ENCODE measurements around the gene SLC25A43. TPM values are rescaled to one million over a fixed set of nuclear protein-coding genes. Genes with fewer than 3 reads are reported as not detected.

The SLC25A43 gene
- total and polyA plus RNA-seq, 4 donors, result 3.6 to 18.7 (median 13.6) TPM

DNA sequence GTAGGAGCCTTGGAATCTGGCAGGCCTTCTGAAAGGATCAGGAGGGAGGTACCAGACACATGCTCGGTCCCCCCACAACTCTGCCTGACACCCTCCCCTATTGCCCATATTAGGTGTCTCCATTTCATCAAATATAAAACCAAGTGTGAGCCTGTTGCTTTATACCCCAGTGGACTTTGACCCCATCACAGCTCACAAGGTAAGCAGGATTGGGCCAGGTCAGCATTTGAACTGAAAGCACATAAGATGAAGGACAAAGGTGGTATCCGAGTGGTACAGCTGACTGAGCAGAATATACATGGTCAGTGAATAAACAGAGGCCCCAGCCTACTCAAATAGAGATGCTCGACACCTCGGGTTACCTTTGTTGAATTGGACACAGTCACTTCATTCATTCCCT is 20.0 kb downstream of the SLC25A43 start:
- no peaks in the 10 kb centered on the region for H3K9me3 ChIP-seq (ENCODE audit: control insufficient read depth in 4 of 4, insufficient read depth in 3 of 4, low read length in 3 of 4)
- DNase-seq (no peak), ATAC-seq (ENCODE audit: insufficient read depth, low FRiP score) (no peak)
- WGBS, 2 donors, result 87 to 100% methylated on average over 4 of the region's 4 CpGs
- no peak overlapping the region for H3K27ac ChIP-seq (ENCODE audit: low read depth in 1 of 2, low read length in 1 of 2)
- no peaks in the 10 kb centered on the region for H3K4me1 ChIP-seq (ENCODE audit: control insufficient read depth in 5 of 5, insufficient read depth in 5 of 5, low read length in 5 of 5)
- H3K4me3 ChIP-seq, result no peak overlapping the region
- peaks cover 0 to 7% (median 0%) of the 10 kb centered on the region in 4 donors for H3K36me3 ChIP-seq (ENCODE audit: control insufficient read depth in 4 of 4, insufficient read depth in 4 of 4, low read length in 4 of 4)
- H3K9ac ChIP-seq (ENCODE audit: insufficient read depth in 1 of 2, low read length in 2 of 2), result no peak overlapping the region
- TF ChIP-seq, protein P1, sequence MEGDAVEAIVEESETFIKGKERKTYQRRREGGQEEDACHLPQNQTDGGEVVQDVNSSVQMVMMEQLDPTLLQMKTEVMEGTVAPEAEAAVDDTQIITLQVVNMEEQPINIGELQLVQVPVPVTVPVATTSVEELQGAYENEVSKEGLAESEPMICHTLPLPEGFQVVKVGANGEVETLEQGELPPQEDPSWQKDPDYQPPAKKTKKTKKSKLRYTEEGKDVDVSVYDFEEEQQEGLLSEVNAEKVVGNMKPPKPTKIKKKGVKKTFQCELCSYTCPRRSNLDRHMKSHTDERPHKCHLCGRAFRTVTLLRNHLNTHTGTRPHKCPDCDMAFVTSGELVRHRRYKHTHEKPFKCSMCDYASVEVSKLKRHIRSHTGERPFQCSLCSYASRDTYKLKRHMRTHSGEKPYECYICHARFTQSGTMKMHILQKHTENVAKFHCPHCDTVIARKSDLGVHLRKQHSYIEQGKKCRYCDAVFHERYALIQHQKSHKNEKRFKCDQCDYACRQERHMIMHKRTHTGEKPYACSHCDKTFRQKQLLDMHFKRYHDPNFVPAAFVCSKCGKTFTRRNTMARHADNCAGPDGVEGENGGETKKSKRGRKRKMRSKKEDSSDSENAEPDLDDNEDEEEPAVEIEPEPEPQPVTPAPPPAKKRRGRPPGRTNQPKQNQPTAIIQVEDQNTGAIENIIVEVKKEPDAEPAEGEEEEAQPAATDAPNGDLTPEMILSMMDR (IDR thresholded peaks at IDR 0.05; ENCODE audit: control extremely low read depth, extremely low read depth), result no peak
- peaks cover 0 to 5% (median 0%) of the 10 kb centered on the region in 3 donors for H3K27me3 ChIP-seq (ENCODE audit: control insufficient read depth in 3 of 3, insufficient read depth in 3 of 3, low read length in 2 of 3)

DNA sequence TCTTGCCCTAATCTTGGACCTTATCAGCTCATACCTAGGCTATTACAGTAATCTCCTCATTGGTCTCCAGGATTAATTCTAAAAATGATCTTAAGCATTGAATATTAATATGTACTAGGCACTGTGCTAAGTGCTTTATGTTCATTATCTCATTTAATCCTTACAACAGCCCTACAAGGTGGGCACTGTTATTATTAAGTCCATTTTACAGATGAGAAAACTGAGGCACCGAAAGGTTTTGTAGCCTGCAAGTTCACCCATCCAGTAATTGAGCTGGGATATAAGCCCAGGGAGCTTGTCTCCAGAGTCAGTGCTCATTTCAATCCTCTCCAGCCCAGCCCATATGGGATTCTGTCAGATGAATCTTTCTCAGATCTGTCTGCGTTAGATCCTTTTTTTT is 20.8 kb downstream of the SLC25A43 start:
- TF ChIP-seq, protein P1 (IDR thresholded peaks at IDR 0.05; ENCODE audit: control extremely low read depth, extremely low read depth), result no peak
- Histone ChIP-seq H3K4me3 (no peak overlapping the region), H3K27ac (ENCODE audit: low read depth in 1 of 2, low read length in 1 of 2) (no peak overlapping the region), H3K9me3 (ENCODE audit: control insufficient read depth in 4 of 4, insufficient read depth in 3 of 4, low read length in 3 of 4) (no peaks in the 10 kb centered on the region), H3K9ac (ENCODE audit: insufficient read depth in 1 of 2, low read length in 2 of 2) (no peak overlapping the region), H3K4me1 (ENCODE audit: control insufficient read depth in 5 of 5, insufficient read depth in 5 of 5, low read length in 5 of 5) (no peaks in the 10 kb centered on the region), H3K36me3 (ENCODE audit: control insufficient read depth in 4 of 4, insufficient read depth in 4 of 4, low read length in 4 of 4) (peaks cover 0 to 7% (median 0%) of the 10 kb centered on the region in 4 donors), H3K27me3 (ENCODE audit: control insufficient read depth in 3 of 3, insufficient read depth in 3 of 3, low read length in 2 of 3) (peaks cover 0 to 5% (median 0%) of the 10 kb centered on the region in 3 donors)
- DNase-seq (no peak), ATAC-seq (ENCODE audit: insufficient read depth, low FRiP score) (no peak)
- WGBS, 2 donors, result 83 to 86% methylated on average over 2 of the region's 2 CpGs

DNA sequence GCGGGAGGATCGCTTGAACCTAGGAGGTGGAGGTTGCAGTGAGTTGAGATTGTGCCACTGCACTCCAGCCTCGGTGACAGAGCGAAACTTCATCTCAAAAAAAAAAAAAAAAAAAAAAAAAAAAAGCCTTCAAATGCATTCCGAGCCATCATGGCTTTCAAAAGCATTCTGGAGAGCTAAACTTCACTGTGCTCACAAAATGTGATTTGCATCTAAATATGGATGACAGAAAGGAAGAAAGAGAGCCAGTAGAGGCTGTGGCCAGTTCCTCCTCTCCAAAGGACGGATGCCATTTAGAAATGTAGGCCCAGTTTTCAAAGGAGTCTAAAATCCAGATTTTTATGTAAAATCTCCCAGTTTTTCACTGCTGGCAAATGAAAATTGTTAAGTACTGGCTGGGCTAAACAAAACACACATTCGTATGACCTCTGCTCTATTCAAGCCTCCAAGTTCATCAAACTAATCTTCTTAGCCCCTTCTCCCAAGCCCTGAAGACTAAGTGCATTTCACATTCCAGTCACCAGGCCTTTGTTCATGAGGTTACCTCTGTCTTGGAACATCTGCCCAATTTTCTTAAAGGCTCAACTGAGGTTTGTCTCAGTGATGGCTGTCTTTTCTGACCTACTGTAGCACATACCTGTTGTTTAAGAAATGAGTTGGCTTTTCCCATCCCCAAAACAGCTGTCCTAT is 22.0 kb downstream of the SLC25A43 start:
- no peaks in the 10 kb centered on the region for H3K4me1 ChIP-seq (ENCODE audit: control insufficient read depth in 5 of 5, insufficient read depth in 5 of 5, low read length in 5 of 5)
- no peak overlapping the region for H3K4me3 ChIP-seq
- 85 to 97% methylated on average over 7 of the region's 7 CpGs for WGBS, 2 donors
- no peak overlapping the region for H3K9ac ChIP-seq (ENCODE audit: insufficient read depth in 1 of 2, low read length in 2 of 2)
- H3K36me3 ChIP-seq (ENCODE audit: control insufficient read depth in 4 of 4, insufficient read depth in 4 of 4, low read length in 4 of 4), result peaks cover 0 to 7% (median 0%) of the 10 kb centered on the region in 4 donors
- DNase-seq (no peak), ATAC-seq (ENCODE audit: insufficient read depth, low FRiP score) (no peak)
- TF ChIP-seq, protein P1 (IDR thresholded peaks at IDR 0.05; ENCODE audit: control extremely low read depth, extremely low read depth), result no peak
- no peak overlapping the region for H3K27ac ChIP-seq (ENCODE audit: low read depth in 1 of 2, low read length in 1 of 2)
- H3K9me3 ChIP-seq (ENCODE audit: control insufficient read depth in 4 of 4, insufficient read depth in 3 of 4, low read length in 3 of 4), result no peaks in the 10 kb centered on the region
- H3K27me3 ChIP-seq (ENCODE audit: control insufficient read depth in 3 of 3, insufficient read depth in 3 of 3, low read length in 2 of 3), result peaks cover 0 to 5% (median 0%) of the 10 kb centered on the region in 3 donors

All from lung (tissue), 12 donors.